ENCODE results near the gene ZNF564.

- TF ChIP-seq CTCF (IDR thresholded peaks at IDR 0.05 in 4 of 5, conservative IDR thresholded peaks at IDR 0.05 in 1 of 5) (no peak), POLR2A (IDR thresholded peaks at IDR 0.05) (no peak)
These were observed 27.4 kb upstream of the ZNF564 start for GRCh38 chr19:12578641-12579040.

Data from gastrocnemius medialis (tissue), 4 donors.